Measurements from ENCODE around the gene ZFP92. TPM values are rescaled to one million over a fixed set of nuclear protein-coding genes. Genes with fewer than 3 reads are reported as not detected.

ZFP92 gene
- total RNA-seq, 4 donors from 2014 or later: 0.08 to 0.68 (median 0.20) TPM; not detected in 1

- 87 to 96% methylated on average over 8 of the region's 8 CpGs for WGBS, 2 donors
- no peak overlapping the region for H3K4me3 ChIP-seq (ENCODE audit: low read depth, poor library complexity, severe bottlenecking)
- intact Hi-C loops (cut with DNase I; ENCODE audit: low total_unique reads): no loop called here
- no peak for DNase-seq (ENCODE audit: low spot score in 2 of 2)
- TF ChIP-seq POLR2A (IDR thresholded peaks at IDR 0.05): no peak
- TF ChIP-seq, protein P1, sequence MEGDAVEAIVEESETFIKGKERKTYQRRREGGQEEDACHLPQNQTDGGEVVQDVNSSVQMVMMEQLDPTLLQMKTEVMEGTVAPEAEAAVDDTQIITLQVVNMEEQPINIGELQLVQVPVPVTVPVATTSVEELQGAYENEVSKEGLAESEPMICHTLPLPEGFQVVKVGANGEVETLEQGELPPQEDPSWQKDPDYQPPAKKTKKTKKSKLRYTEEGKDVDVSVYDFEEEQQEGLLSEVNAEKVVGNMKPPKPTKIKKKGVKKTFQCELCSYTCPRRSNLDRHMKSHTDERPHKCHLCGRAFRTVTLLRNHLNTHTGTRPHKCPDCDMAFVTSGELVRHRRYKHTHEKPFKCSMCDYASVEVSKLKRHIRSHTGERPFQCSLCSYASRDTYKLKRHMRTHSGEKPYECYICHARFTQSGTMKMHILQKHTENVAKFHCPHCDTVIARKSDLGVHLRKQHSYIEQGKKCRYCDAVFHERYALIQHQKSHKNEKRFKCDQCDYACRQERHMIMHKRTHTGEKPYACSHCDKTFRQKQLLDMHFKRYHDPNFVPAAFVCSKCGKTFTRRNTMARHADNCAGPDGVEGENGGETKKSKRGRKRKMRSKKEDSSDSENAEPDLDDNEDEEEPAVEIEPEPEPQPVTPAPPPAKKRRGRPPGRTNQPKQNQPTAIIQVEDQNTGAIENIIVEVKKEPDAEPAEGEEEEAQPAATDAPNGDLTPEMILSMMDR (IDR thresholded peaks at IDR 0.05): no peak
Observed at GRCh38 chrX:153450949-153451277, 39.6 kb downstream of the ZFP92 start.

GRCh38 chrX:153454901-153455550, 43.8 kb downstream of the ZFP92 start:
- no peak for TF ChIP-seq POLR2A (IDR thresholded peaks at IDR 0.05)
- TF ChIP-seq, protein P1 (IDR thresholded peaks at IDR 0.05): no peak
- WGBS, 2 donors: 87% methylated on average over 8 to 16 of the region's 16 CpGs
- intact Hi-C loops (cut with DNase I; ENCODE audit: low total_unique reads): no loop called here
- no peak for DNase-seq (ENCODE audit: low spot score in 2 of 2)
- no peak overlapping the region for H3K4me3 ChIP-seq (ENCODE audit: low read depth, poor library complexity, severe bottlenecking)

- intact Hi-C loops (cut with DNase I; ENCODE audit: low total_unique reads): no loop called here
- H3K4me3 ChIP-seq (ENCODE audit: low read depth, poor library complexity, severe bottlenecking): no peak overlapping the region
- no peak for TF ChIP-seq POLR2A (IDR thresholded peaks at IDR 0.05)
- TF ChIP-seq, protein P1 (IDR thresholded peaks at IDR 0.05): no peak
- 81 to 90% methylated on average over 6 to 16 of the region's 16 CpGs for WGBS, 2 donors
- DNase-seq (ENCODE audit: low spot score in 2 of 2): no peak
Observed at GRCh38 chrX:153455571-153455970, 44.3 kb downstream of the ZFP92 start.

- no peak overlapping the region for H3K4me3 ChIP-seq (ENCODE audit: low read depth, poor library complexity, severe bottlenecking)
- no peak for TF ChIP-seq POLR2A (IDR thresholded peaks at IDR 0.05)
- TF ChIP-seq, protein P1 (IDR thresholded peaks at IDR 0.05): no peak
- 61 to 81% methylated on average over 4 to 5 of the region's 12 CpGs for WGBS, 2 donors
- peak in 1 of 2 donors; percentile 18 for DNase-seq (ENCODE audit: low spot score in 2 of 2)
- intact Hi-C loops (cut with DNase I; ENCODE audit: low total_unique reads): no loop called here
Observed at GRCh38 chrX:153456161-153456560, 44.9 kb downstream of the ZFP92 start.

GRCh38 chrX:153456704-153457103, 45.4 kb downstream of the ZFP92 start:
- intact Hi-C loops (cut with DNase I; ENCODE audit: low total_unique reads): no loop called here
- 79 to 85% methylated on average over 3 to 9 of the region's 9 CpGs for WGBS, 2 donors

More at GRCh38 chrX:153456704-153457103, 45.4 kb downstream of the ZFP92 start:
- no peak overlapping the region for H3K4me3 ChIP-seq (ENCODE audit: low read depth, poor library complexity, severe bottlenecking)
- DNase-seq (ENCODE audit: low spot score in 2 of 2): no peak
- TF ChIP-seq, protein P1 (IDR thresholded peaks at IDR 0.05): no peak
- TF ChIP-seq POLR2A (IDR thresholded peaks at IDR 0.05): no peak

All from lower leg skin (tissue), 4 donors.